Tibial nerve (tissue), 4 donors: Measurements from ENCODE around the gene LRRC4C. TPM values are rescaled to one million over a fixed set of nuclear protein-coding genes. Genes with fewer than 3 reads are reported as not detected.

Experiments used
- DNase-seq, 2 donors: peaks; one replicate each; pipeline ENCODE4 v3.0.0-alpha.2; 2019; ENCODE audit warnings: low spot score in 2 of 2
- H3K27ac ChIP-seq, 4 donors: fragments of 200-600 bp; sonication (generic) in 3 of 4; one replicate each; pipeline ENCODE4 v1.5.1; 2017 to 2019; ENCODE audit warnings: mild to moderate bottlenecking in 1 of 4
- H3K27me3 ChIP-seq, 2 donors: fragments of 200-600 bp; sonication (generic) in 1 of 2; one replicate each; pipeline versions ENCODE4 v1.5.1 to v1.6.0; 2017 to 2019
- H3K36me3 ChIP-seq, 3 donors: fragments of 200-600 bp; sonication (generic); one replicate each; pipeline ENCODE4 v1.5.1; 2018 to 2019
- H3K4me1 ChIP-seq, 4 donors: fragments of 200-600 bp; sonication (generic) in 3 of 4; one replicate each; pipeline ENCODE4 v1.5.1; 2017 to 2019
- H3K4me3 ChIP-seq, 4 donors: fragments of 200-600 bp; sonication (generic) in 3 of 4; one replicate each; pipeline ENCODE4 v1.5.1; 2017 to 2019; ENCODE audit warnings: mild to moderate bottlenecking in 1 of 4, moderate library complexity in 1 of 4
- H3K9me3 ChIP-seq, 4 donors: fragments of 200-600 bp; sonication (generic) in 3 of 4; one replicate each; pipeline ENCODE4 v1.5.1; 2017 to 2019
- EP300 ChIP-seq, 2 donors: sonication (generic); formaldehyde crosslinking; IDR thresholded peaks; one replicate each; pipeline ENCODE4 v1.6.1; 2017; ENCODE audit warnings: antibody characterized with exemption in 2 of 2, mild to moderate bottlenecking in 1 of 2
- POLR2A ChIP-seq, 2 donors: fragments of 450-650 bp; IDR thresholded peaks; one replicate each; pipeline ENCODE4 v1.6.1; 2017; ENCODE audit warnings: antibody characterized with exemption in 2 of 2, mild to moderate bottlenecking in 2 of 2, moderate library complexity in 2 of 2
- WGBS, 2 donors: methylation state at CpG; one replicate each; pipeline ENCODE4 v1.1.5; 2018; 5-methylcytosine and 5-hydroxymethylcytosine counted together
- total RNA-seq, 4 donors: library from RNA; depleted of rRNA; stranded (reverse); fragments of >200 nt; gene quantifications; one replicate each; pipeline ENCODE4 v1.1.0, GENCODE V29; 2016
- TF ChIP-seq, protein P1 (sequence below), 5 experiments: fragments of 200-600 bp in 3 of 5; fragments of 450-650 bp in 2 of 5; sonication (generic) in 3 of 5; IDR thresholded peaks; one replicate each; pipeline ENCODE4 v1.5.1; 2016 to 2019; ENCODE audit warnings: antibody characterized with exemption in 5 of 5, mild to moderate bottlenecking in 3 of 5, moderate library complexity in 2 of 5

Gene LRRC4C
- total RNA-seq, 4 donors from 2014 or later, result 7.1 to 15.7 (median 8.4) TPM

DNA sequence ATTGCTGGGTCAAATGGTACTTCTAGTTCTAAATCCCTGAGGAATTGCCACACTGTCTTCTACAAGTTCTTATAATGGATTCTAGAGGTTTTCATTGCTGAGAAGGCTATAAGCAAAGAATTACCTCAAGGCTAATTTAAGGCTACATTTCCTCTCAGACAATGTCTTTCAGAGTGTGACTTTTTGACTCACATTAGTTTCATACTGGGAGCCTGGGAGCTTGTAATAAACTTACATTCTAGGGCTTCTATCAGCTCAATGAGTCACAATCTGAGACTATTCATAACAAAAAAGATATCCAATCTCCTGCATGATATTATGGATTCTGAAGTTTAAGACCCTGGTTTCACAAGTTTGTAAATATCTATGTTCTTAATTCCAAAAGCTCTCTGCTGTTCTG is 408.7 kb downstream of the LRRC4C start:
- H3K27ac ChIP-seq, result no peak overlapping the region
- DNase-seq, result no peak
- H3K9me3 ChIP-seq, result no peaks in the 10 kb centered on the region
- TF ChIP-seq, protein P1, sequence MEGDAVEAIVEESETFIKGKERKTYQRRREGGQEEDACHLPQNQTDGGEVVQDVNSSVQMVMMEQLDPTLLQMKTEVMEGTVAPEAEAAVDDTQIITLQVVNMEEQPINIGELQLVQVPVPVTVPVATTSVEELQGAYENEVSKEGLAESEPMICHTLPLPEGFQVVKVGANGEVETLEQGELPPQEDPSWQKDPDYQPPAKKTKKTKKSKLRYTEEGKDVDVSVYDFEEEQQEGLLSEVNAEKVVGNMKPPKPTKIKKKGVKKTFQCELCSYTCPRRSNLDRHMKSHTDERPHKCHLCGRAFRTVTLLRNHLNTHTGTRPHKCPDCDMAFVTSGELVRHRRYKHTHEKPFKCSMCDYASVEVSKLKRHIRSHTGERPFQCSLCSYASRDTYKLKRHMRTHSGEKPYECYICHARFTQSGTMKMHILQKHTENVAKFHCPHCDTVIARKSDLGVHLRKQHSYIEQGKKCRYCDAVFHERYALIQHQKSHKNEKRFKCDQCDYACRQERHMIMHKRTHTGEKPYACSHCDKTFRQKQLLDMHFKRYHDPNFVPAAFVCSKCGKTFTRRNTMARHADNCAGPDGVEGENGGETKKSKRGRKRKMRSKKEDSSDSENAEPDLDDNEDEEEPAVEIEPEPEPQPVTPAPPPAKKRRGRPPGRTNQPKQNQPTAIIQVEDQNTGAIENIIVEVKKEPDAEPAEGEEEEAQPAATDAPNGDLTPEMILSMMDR (IDR thresholded peaks at IDR 0.05), result no peak
- no peak for TF ChIP-seq POLR2A (IDR thresholded peaks at IDR 0.05)
- no peak for TF ChIP-seq EP300 (IDR thresholded peaks at IDR 0.05)
- H3K27me3 ChIP-seq, result no peaks in the 10 kb centered on the region
- no peak overlapping the region for H3K4me3 ChIP-seq
- no peaks in the 10 kb centered on the region for H3K4me1 ChIP-seq
- no peaks in the 10 kb centered on the region for H3K36me3 ChIP-seq

- no peaks in the 10 kb centered on the region for H3K4me1 ChIP-seq
- TF ChIP-seq EP300 (IDR thresholded peaks at IDR 0.05), result no peak
- TF ChIP-seq, protein P1 (IDR thresholded peaks at IDR 0.05), result no peak
- DNase-seq, result no peak
- H3K27ac ChIP-seq, result no peak overlapping the region
- no peak overlapping the region for H3K4me3 ChIP-seq
- H3K27me3 ChIP-seq, result no peaks in the 10 kb centered on the region
- no peaks in the 10 kb centered on the region for H3K9me3 ChIP-seq
- H3K36me3 ChIP-seq, result no peaks in the 10 kb centered on the region
Measured at GRCh38 chr11:41047229-41047628, 412.2 kb downstream of the LRRC4C start.

DNA sequence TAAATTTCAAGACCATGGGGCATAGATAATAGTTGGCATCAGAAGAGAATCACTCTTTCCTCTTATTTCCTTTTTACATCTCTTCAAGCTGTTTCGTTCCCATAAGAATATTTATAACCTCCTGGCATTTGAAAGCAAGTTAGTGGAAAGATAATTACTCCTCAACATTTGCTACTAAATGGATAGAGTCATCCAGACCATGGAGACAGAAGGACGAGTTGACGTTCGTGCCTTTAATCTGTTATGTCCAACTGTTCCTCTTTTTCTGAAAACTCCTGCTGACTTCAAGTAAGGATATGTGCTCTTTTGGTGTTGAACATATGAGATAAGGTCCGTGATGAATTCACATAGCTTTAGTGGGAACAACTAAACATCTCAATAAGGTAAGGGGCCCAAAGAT is 414.2 kb downstream of the LRRC4C start:
- WGBS, 2 donors, result 85% methylated on average over 5 of the region's 5 CpGs
- Histone ChIP-seq H3K27ac (no peak overlapping the region), H3K4me1 (no peaks in the 10 kb centered on the region), H3K27me3 (no peaks in the 10 kb centered on the region), H3K36me3 (no peaks in the 10 kb centered on the region), H3K9me3 (no peaks in the 10 kb centered on the region), H3K4me3 (no peak overlapping the region)
- DNase-seq, result no peak
- TF ChIP-seq, protein P1 (IDR thresholded peaks at IDR 0.05), result no peak
- TF ChIP-seq EP300 (IDR thresholded peaks at IDR 0.05) (no peak), POLR2A (IDR thresholded peaks at IDR 0.05) (no peak)

GRCh38 chr11:41044747-41045146 is 414.7 kb downstream of the LRRC4C start:
- Histone ChIP-seq H3K4me1 (no peaks in the 10 kb centered on the region), H3K9me3 (no peaks in the 10 kb centered on the region), H3K36me3 (no peaks in the 10 kb centered on the region), H3K27me3 (no peaks in the 10 kb centered on the region), H3K27ac (no peak overlapping the region), H3K4me3 (no peak overlapping the region)
- TF ChIP-seq EP300 (IDR thresholded peaks at IDR 0.05) (no peak), POLR2A (IDR thresholded peaks at IDR 0.05) (no peak)
- TF ChIP-seq, protein P1 (IDR thresholded peaks at IDR 0.05), result no peak
- DNase-seq, result no peak
- 76 to 81% methylated on average over 2 of the region's 2 CpGs for WGBS, 2 donors

- H3K27me3 ChIP-seq, result no peaks in the 10 kb centered on the region
- no peak for DNase-seq
- H3K27ac ChIP-seq, result no peak overlapping the region
- no peaks in the 10 kb centered on the region for H3K4me1 ChIP-seq
- no peaks in the 10 kb centered on the region for H3K36me3 ChIP-seq
- no peak for TF ChIP-seq POLR2A (IDR thresholded peaks at IDR 0.05)
- TF ChIP-seq, protein P1 (IDR thresholded peaks at IDR 0.05), result no peak
- TF ChIP-seq EP300 (IDR thresholded peaks at IDR 0.05), result no peak
- H3K4me3 ChIP-seq, result no peak overlapping the region
- no peaks in the 10 kb centered on the region for H3K9me3 ChIP-seq
- WGBS, 2 donors, result 61 to 69% methylated on average over 3 of the region's 3 CpGs
Measured at GRCh38 chr11:41042688-41043087, 416.8 kb downstream of the LRRC4C start.
